B cell (primary cell): ENCODE measurements around the gene SH3TC1. TPM values are rescaled to one million over a fixed set of nuclear protein-coding genes. Genes with fewer than 3 reads are reported as not detected.

ENCODE experiments used
- ATAC-seq: fragments of 200-7000 bp; cut with Tn5 transposase; one replicate; pipeline ENCODE4 v1.10.0; 2021; ENCODE audit warnings: low read depth, mild to moderate bottlenecking, moderate number of reproducible peaks, moderate library complexity
- CTCF ChIA-PET: fragments of 350-600 bp; sonication (Branson Sonifier 250); formaldehyde crosslinking; loops from one replicate; lab custom pipeline; 2021; ENCODE audit warnings: antibody characterized with exemption, inconsistent platforms; lab: Charles Lee
- POLR2A ChIA-PET: fragments of 350-600 bp; sonication (Branson Sonifier 250); formaldehyde crosslinking; loops from one replicate; lab custom pipeline; 2021; ENCODE audit warnings: antibody characterized with exemption; lab: Charles Lee
- DNase-seq: peaks from one replicate; pipeline ENCODE4 v3.0.0; 2013
- H2AFZ ChIP-seq: 2 replicates; pipeline ENCODE4 v1.6.1; 2012; ENCODE audit warnings: mild to moderate bottlenecking, low read depth, low read length; ENCODE audit not compliant: insufficient read depth, poor library complexity, severe bottlenecking
- H3K27ac ChIP-seq, 2 donors: 1 replicate in 1 of 2; 2 replicates in 1 of 2; pipeline ENCODE4 v1.5.1; 2012 to 2013; ENCODE audit warnings: low read length in 2 of 2, mild to moderate bottlenecking in 2 of 2, moderate library complexity in 1 of 2
- H3K27me3 ChIP-seq, 4 experiments: fragments of 200-600 bp in 1 of 4; sonication (generic) in 1 of 4; replicated peaks in 1 of 4; 1 replicate in 2 of 4; 2 replicates in 2 of 4; pipeline versions ENCODE4 v1.6.1 to v1.7.0; 2013 to 2016; ENCODE audit warnings: low read length in 3 of 4, mild to moderate bottlenecking in 2 of 4, mixed read lengths in 1 of 4, moderate library complexity in 1 of 4; ENCODE audit not compliant: insufficient read depth in 4 of 4, control insufficient read depth in 3 of 4; ENCODE audit errors: control extremely low read depth in 1 of 4
- H3K36me3 ChIP-seq, 2 experiments: replicated peaks in 1 of 2; 1 replicate in 1 of 2; 2 replicates in 1 of 2; pipeline versions ENCODE4 v1.6.1 to v1.7.1; 2013; ENCODE audit warnings: low read length in 1 of 2; ENCODE audit not compliant: insufficient read depth in 2 of 2, control insufficient read depth in 1 of 2; ENCODE audit errors: control extremely low read depth in 1 of 2, extremely low read depth in 1 of 2
- H3K4me1 ChIP-seq, 2 donors: fragments of 200-600 bp in 1 of 2; sonication (generic) in 1 of 2; 1 replicate in 1 of 2; 2 replicates in 1 of 2; pipeline versions ENCODE4 v1.5.1 to v1.6.1; 2013 to 2017; ENCODE audit warnings: low read length in 2 of 2; ENCODE audit not compliant: control insufficient read depth in 2 of 2, insufficient read depth in 2 of 2
- H3K4me2 ChIP-seq: replicated peaks from 2 replicates; pipeline ENCODE3; 2012; ENCODE audit warnings: mild to moderate bottlenecking, low read depth, low read length; ENCODE audit not compliant: poor library complexity, severe bottlenecking
- H3K4me3 ChIP-seq, 5 experiments: fragments of 200-600 bp in 1 of 5; sonication (generic) in 1 of 5; 1 replicate in 3 of 5; 2 replicates in 2 of 5; pipeline versions ENCODE4 v1.5.1 to v1.7.0; 2011 to 2016; ENCODE audit warnings: low read length in 4 of 5, mild to moderate bottlenecking in 4 of 5, low read depth in 2 of 5, control low read depth in 1 of 5, moderate library complexity in 1 of 5; ENCODE audit not compliant: insufficient read depth in 1 of 5; ENCODE audit errors: control extremely low read depth in 1 of 5, extremely low read depth in 1 of 5
- H3K79me2 ChIP-seq: fragments of 200-600 bp; sonication (generic); one replicate; pipeline ENCODE4 v1.6.0; 2016; ENCODE audit warnings: low read length; ENCODE audit not compliant: control insufficient read depth, insufficient read depth
- H3K9ac ChIP-seq: fragments of 200-600 bp; sonication (generic); 2 replicates; pipeline ENCODE4 v1.6.1; 2017; ENCODE audit warnings: mild to moderate bottlenecking, low read length, moderate library complexity
- H3K9me3 ChIP-seq, 3 donors: one replicate each; pipeline versions ENCODE4 v1.6.1 to v1.7.1; 2013; ENCODE audit warnings: low read length in 2 of 3; ENCODE audit not compliant: control insufficient read depth in 2 of 3, insufficient read depth in 1 of 3; ENCODE audit errors: control extremely low read depth in 1 of 3
- H4K20me1 ChIP-seq: 2 replicates; pipeline ENCODE4 v1.6.0; 2012; ENCODE audit warnings: mild to moderate bottlenecking, low read length; ENCODE audit not compliant: insufficient read depth, control insufficient read depth, poor library complexity, severe bottlenecking
- H3K27ac Mint-ChIP-seq: one replicate; pipeline ENCODE4 v1.8.0; 2021; ENCODE audit warnings: mixed read lengths
- H3K27me3 Mint-ChIP-seq: one replicate; pipeline ENCODE4 v1.8.0; 2021; ENCODE audit warnings: mixed read lengths
- H3K4me1 Mint-ChIP-seq: one replicate; pipeline ENCODE4 v1.8.0; 2021; ENCODE audit warnings: mixed read lengths
- H3K4me3 Mint-ChIP-seq: one replicate; pipeline ENCODE4 v1.8.0; 2021; ENCODE audit warnings: mixed read lengths
- H3K9me3 Mint-ChIP-seq: one replicate; pipeline ENCODE4 v1.8.0; 2022; ENCODE audit warnings: mixed read lengths; ENCODE audit not compliant: insufficient read depth
- CTCF ChIP-seq: fragments of 200-600 bp; IDR thresholded peaks from one replicate; pipeline ENCODE4 v1.8.0; 2022; ENCODE audit warnings: antibody characterized with exemption, mild to moderate bottlenecking
- EZH2 ChIP-seq: IDR thresholded peaks from 2 replicates; pipeline ENCODE4 v1.6.1; 2012; ENCODE audit warnings: borderline replicate concordance, low read depth, mild to moderate bottlenecking, moderate library complexity, low read length; ENCODE audit not compliant: insufficient read depth, poor library complexity, severe bottlenecking
- WGBS: methylation state at CpG from one replicate; pipeline ENCODE4 v1.1.5; 2013; ENCODE audit warnings: missing lambda C conversion rate; ENCODE audit not compliant: insufficient coverage; 5-methylcytosine and 5-hydroxymethylcytosine counted together
- intact Hi-C: fragments of 100-400 bp; cut with micrococcal nuclease; formaldehyde crosslinking; loops from one replicate; pipeline ENCODE4 v1.10.0; 2022
- polyA plus RNA-seq: library from polyadenylated mRNA; depleted of rRNA; stranded (reverse); fragments of >200 nt; gene quantifications from 2 replicates; pipeline ENCODE4 v1.2.3, GENCODE V29; 2012
- total RNA-seq, 2 donors: library from RNA; stranded (reverse); fragments of 120-200 nt in 1 of 2; gene quantifications; 1 replicate in 1 of 2; 2 replicates in 1 of 2; pipeline versions ENCODE4 v1.2.3 to v1.2.4, GENCODE V29; 2013 to 2022

The SH3TC1 gene
- total and polyA plus RNA-seq, 2 donors (not counting 1 experiment from before 2014, with no cell fraction given), result 63.8 to 388 TPM

- no peak overlapping the region for H3K4me3 Mint-ChIP-seq
These were observed 3.1 kb upstream of the SH3TC1 start for GRCh38 chr4:8195841-8196458.

More at GRCh38 chr4:8195841-8196458, 3.1 kb upstream of the SH3TC1 start:
- no peaks in the 10 kb centered on the region for H3K9me3 ChIP-seq
- no peaks in the 10 kb centered on the region for H3K9me3 Mint-ChIP-seq
- H3K4me3 ChIP-seq, result no peak overlapping the region
- intact Hi-C loops, result loop anchor here (10.0 kb wide), 2 partner anchors 261 to 351 kb away; partner anchors contain the start of gene AFAP1
- H3K36me3 ChIP-seq, result no peaks in the 10 kb centered on the region
- no peak overlapping the region for H2AFZ ChIP-seq
- H3K4me2 ChIP-seq, result no peak overlapping the region
- H3K27ac ChIP-seq, result no peak overlapping the region
- peaks cover 28 to 49% of the 10 kb centered on the region in 2 donors for H3K4me1 ChIP-seq
- H3K27me3 ChIP-seq, result no peaks in the 10 kb centered on the region
- H4K20me1 ChIP-seq, result no peaks in the 10 kb centered on the region
- no peak for DNase-seq
- H3K27ac Mint-ChIP-seq, result peak overlapping the region; percentile 63
- ChIA-PET CTCF (interaction anchor here (6.4 kb wide), 1 partner anchor 21 kb away, joined by 127 read pairs; no protein-coding TSS in a partner anchor), POLR2A (no interaction called here)
- no peaks in the 10 kb centered on the region for H3K27me3 Mint-ChIP-seq
- ATAC-seq, result no peak
- H3K9ac ChIP-seq, result no peak overlapping the region
- TF ChIP-seq EZH2 (no peak), CTCF (no peak)
- H3K79me2 ChIP-seq, result peaks cover 19% of the 10 kb centered on the region
- 81% methylated on average over 20 of the region's 20 CpGs for WGBS
- H3K4me1 Mint-ChIP-seq, result peaks cover 50% of the 10 kb centered on the region
